ENCODE results near the gene SLC5A7.

Gene SLC5A7

DNA sequence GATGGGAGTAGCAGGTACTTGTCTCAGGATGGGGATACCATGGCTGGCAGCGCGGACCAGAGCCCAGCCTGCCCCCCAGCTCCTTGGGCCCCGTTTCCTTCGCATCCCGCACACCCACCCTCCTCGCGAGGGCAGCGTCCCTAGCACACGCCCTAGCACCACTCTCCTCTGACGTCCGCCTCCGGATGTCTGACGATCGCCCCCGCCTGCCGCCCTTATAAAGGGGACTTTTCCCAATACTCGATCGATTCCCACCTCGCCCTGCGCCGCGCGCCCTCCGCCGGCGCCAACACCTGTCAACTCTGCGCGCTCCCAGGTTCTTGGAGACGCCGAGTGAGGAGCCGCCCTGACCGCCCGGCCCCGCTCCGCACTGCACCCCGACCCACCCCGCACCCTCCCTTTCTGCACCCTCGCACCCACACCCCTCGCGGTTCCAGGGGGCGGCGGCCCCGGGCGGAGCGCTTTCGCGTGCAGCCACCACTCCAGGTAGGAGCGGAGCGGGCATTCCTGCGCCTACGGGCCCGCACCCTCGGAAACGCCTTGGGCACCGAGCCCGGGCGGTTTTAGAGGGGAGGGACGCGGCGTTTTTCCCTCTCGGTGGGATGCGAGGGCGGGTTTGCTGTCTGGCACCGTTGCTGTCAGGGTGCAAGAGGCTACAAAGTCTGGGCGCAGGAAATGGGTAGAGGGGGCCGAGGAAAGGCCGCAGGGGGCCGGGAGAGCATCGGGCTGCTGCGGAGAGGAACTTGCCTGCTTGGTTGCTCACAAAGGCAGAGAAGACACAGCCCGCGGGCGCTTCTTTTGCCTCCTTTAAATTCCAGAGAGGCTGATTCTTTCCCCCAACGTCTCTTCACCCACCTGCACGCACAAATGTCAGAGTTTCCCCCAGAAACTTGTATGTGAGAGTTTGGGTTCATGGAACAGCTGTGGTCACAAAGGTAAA lies at the start of gene SLC5A7:
SLC5A7 (plus strand) TSS at position 247 of the 940 bp plus-strand sequence. CDS start 1,632 bp downstream, outside the sequence.
- no peak for DNase-seq (ENCODE audit: low spot score)

DNA sequence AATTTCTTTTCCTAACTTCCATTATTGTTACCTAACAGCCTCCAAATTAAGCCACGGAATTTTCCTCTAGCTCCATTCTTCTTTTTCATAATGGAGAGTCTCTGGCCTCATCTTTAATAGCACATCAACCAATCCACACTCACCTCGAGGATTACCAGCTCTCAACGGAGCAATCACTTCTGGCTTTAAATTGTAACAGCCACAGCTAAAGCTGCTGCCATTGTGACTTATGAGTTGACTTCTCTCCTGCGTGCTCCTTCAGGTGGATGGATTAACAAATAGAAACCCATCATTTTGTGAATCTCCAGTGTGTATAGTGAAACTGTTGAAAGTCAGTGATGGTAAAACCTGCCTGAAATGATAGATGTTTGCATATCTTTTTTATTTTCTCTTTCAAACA lies 24.9 kb upstream of the SLC5A7 start:
- DNase-seq (ENCODE audit: low spot score): no peak

DNA sequence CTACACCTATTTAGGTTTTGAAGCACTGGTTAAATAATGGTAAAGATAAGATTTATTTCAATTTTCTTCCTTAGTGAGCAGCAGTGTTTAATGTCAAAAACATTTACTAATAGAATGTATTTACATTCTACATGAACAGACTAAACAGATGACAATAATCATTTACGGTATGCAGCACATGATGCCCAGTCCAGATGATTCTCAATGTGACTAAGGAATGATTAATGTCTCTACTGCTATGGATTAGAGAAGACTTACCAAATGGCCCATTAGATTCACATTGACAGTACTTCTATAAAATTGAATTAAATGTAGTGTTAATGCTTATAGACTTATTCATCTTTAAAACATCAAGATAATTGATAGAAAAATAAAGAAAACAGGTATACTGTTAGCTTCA lies 22.1 kb upstream of the SLC5A7 start:
- DNase-seq (ENCODE audit: low spot score): no peak

DNA sequence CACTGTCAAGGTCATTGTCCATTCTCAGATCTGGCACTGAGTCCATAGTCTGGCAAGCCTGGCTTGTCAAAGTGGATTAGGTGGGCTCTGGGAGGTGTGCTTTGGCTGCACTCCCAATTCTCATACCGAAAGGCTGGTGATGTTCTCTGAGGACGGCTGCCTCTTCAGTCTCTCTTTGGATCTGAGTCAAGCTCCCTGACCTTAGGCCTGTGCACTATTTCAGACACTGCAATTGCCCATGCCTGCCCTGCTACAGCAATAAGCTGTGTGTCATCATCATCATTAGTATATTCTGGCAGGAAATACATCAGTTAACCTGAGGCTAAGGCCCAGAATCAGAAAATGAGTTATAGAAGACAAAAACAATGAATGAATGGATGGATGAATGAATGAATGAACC lies 1.6 kb upstream of the SLC5A7 start:
- DNase-seq (ENCODE audit: low spot score): no peak

DNA sequence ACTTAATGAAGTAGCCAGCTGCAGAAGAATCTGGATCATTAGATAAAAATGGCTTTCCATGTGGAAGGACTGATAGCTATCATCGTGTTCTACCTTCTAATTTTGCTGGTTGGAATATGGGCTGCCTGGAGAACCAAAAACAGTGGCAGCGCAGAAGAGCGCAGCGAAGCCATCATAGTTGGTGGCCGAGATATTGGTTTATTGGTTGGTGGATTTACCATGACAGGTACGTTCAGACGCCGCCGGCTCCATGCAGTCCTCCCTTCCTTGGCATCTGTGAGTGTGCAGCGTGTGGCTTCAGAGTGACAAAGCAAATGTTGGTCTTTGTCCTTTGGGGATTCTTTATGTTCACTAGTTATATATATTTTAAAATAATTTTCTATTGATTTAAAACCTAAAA lies 1.8 kb downstream of the SLC5A7 start:
- DNase-seq (ENCODE audit: low spot score): no peak

DNA sequence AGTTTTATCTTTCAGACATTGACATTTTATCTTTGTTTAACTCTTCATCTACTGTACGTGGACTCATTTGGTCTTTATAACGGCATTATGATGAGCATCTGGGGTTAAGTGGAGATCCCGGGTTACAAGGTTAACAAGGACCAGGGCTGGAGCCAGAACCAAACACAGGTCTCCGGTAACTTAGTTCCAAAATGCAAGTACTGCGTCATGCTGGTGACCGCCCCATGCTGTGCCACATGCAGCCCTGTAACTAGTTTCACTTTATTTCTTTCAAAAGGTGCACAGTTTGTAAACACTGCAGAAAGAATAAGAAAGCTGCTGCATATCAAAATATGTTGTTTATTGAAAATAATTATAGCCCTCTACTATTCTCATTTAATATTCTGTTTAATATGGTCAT lies 3.1 kb downstream of the SLC5A7 start:
- no peak for DNase-seq (ENCODE audit: low spot score)

DNA sequence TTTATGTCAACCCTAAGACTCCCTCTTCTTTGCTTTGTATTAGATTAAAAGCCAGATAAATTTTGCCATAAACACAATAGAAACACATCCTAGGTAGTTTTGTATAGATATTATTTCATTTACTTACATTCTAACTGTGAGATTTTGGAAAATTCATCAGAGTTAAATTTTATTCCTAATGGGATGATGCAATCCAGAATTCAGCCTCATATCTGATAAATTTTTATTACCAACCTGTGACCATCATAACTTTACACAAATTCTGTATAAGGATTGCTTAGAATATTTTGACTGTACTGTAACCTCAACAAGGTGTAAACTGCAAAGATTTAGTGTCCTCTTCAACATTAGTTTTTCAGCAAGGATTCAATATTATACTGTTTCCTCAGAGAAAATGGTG lies 4.4 kb downstream of the SLC5A7 start:
- DNase-seq (ENCODE audit: low spot score): no peak

DNA sequence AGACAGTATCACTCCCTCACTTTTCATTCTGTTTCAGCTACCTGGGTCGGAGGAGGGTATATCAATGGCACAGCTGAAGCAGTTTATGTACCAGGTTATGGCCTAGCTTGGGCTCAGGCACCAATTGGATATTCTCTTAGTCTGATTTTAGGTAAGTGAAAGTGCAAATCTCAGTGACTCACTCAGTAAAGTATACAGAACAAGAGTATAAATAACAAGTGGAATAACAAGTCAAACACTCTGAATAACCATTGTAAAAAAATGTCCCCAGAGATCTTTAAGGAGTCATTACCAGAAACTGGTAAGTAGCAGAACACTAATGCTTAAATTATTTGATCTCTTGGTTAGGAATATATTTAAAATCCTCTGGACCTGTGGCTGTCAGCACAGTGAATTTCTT lies 5.7 kb downstream of the SLC5A7 start:
- no peak for DNase-seq (ENCODE audit: low spot score)

DNA sequence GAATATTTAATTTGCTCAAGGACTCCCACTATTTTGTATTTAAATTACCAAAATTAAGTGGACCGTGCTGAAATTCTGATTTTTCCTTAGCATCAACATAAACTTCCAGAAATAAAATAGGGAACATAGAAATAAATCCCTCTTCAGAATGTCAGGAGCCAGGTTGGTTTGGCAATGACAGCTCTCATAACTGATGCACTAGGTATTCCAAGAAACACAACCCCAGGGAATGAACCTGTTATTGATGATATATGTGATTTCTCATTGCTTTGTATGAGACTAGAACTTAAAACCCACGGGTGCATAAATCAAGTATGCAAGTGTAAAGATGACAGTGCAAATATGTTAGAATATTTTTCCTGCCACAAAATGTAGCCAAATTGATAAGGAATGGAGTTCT lies 12.8 kb downstream of the SLC5A7 start:
- no peak for DNase-seq (ENCODE audit: low spot score)

DNA sequence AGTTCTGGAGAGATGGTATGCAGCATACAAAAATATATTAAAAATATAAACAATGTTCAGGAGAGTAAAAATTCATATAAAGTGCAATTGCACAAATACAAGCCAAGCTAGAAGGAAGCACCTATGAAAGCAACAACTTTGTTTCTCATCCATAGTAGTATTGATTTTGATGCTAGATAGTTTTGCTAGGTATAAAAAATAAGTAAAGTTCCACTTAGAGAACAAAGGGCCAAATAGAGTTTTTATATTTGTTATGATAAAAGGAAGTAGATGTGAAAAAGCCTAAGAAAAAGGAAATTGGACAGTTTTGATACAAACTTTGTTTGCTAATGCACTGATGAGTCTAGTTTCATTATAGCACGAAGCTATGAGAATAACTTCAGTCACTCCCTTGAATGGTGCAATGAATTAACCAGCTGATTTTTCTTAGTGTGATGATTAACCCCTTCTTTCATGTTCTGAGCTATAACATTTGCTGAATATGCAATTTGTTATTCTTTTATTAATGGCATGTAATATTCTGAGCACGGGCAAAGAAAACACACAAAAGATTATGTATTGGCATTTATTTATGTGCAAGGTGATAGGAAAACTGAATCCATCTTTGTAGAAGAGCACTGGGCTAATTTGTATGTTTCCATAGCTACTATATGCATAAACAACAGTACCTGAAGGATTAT lies 24.7 kb downstream of the SLC5A7 start:
- no peak for DNase-seq (ENCODE audit: low spot score)

DNA sequence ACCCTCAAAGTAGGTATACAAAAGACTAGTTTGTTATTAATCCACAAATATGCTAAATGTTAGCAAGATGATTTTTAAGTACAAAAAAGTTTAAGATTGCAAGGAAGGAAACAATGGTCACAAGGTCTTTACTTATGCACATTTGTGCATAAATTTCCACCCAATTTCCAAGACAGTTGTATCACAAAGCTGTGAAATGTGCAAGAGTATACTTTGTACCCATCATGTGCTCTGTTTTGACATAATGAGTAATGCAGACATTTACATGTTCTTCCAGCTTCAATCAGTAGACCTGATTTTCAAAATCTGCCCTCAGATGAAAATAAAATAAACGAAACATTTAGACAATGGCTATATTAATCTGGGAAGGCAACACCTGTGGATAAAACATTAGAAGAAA lies 27.0 kb downstream of the SLC5A7 start:
- DNase-seq (ENCODE audit: low spot score): no peak

DNA sequence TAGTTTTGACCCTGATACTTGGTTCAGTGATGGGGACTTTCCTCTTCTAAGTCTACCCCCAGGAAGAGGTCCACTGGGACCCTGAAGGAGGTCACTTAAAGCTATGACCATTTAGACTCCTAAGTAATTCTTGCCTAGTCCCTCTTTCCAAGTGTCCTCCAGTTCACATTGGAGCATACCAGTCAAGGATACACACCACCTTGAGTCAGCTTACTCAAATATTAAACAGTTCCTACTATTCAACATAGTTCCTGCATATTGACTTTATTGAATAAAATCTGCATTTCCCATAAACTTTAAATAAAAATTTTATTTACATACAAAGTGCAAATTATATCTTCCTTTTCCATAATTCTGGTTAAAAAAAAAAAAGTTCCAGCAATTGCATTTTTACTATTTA lies 36.3 kb downstream of the SLC5A7 start:
- DNase-seq (ENCODE audit: low spot score): no peak

DNA sequence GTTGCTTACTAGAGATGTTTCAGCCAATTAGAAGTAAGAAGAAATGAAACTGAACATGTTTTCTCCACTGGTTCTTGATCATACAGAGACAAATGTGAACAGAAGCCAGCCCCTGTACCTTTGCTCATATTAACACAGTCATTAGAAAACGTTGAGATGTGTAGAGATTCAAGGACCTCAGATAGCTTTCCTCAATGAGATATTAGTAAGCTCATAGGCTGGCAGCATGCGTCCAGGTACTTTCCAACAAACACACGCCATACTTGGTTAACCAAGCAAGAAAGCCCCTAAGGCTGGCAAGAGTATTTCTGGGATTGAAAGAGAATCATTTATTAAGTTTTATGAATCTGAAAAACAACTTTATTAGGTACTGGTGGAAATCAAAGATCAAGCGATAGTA lies 37.5 kb downstream of the SLC5A7 start:
- DNase-seq (ENCODE audit: low spot score): no peak

DNA sequence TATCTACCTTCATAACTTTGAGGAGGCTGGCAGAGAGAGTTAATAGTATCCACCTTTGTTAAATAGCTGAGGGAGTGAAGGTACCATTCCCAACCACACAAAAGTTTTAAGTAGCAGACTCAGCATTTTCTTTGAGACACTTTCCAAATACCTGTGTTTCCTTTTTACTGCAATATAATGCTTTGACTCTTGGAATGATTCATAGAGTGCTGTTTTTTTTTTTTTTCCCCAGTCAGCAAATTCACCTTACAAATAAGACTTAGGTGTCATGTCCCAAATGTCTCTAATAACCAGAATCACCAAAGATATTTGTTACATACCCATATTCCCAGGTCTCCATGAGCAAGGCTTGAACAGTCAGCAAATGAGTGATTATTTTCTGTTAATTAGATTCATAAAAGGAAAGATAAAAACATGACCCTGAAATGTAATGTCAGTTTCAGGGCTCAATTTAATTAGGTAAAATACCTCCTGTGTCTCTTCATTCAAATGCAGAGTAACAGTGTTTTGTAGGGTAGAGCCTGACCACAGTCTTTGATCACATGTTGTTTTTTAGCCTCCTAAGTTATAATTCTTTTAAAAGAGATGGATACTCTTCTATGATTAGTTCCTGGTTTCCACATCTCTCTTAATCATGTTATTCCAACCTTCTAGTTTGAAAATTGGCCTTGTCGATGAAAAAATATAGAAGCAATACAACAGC lies 39.9 kb downstream of the SLC5A7 start:
- DNase-seq (ENCODE audit: low spot score): no peak

DNA sequence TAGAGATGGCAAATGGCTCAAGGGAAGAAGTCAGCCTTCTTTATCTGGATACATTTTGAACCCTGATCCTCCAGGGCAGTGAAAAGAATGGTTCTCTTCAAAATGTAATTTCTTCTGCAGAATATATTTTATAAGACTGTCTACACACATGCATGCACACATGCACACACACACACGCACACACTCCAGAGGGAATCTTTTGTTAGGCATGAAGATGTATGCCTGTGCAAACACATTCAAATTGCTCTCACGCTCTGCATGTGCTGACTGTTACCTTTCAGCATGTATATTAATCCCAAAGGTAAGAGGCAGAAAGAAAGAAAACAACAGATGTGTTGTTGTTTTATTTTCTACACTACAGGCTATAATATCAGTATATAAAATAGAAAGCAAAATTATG lies 43.2 kb downstream of the SLC5A7 start:
- no peak for DNase-seq (ENCODE audit: low spot score)

DNA sequence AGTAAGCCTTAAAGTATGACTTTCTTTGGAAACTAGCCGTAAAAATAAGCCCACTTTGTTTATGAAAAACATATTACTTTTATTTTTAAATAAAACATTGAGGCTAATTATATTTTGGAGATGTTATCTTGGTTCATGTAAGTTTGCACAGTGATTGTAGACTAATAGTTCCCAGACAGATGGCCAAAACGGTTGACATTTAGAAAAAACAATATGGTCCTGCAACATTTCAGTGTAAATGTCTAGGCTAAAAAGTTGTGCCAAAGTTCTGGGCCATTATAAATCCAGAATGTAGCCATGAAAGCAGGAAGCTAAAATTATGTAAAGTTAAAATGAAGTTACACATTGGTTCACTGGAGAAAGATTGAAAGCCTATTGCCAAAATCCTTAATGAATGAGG lies 43.6 kb downstream of the SLC5A7 start:
- no peak for DNase-seq (ENCODE audit: low spot score)

DNA sequence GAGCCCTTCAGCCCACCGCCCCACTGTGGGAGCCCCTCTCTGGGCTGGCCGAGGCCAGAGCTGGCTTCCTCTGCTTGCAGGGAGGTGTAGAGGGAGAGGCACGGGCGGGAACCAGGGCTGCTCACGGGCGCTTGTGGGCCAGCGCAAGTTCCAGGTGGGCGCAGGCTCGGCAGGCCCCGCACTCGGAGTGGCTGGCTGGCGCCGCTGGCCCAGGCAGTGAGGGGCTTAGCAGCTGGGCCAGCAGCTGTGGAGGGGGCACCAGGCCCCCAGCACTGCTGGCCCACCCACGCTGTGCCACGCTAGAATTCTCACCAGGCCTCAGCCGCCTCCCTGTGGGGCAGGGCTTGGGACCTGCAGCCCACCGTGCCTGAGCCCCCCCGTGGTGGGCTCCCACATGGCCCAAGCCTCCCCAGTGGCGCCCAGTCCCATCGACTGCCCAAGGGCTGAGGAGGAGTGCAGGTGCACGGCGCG lies 45.2 kb downstream of the SLC5A7 start:
- no peak for DNase-seq (ENCODE audit: low spot score)

DNA sequence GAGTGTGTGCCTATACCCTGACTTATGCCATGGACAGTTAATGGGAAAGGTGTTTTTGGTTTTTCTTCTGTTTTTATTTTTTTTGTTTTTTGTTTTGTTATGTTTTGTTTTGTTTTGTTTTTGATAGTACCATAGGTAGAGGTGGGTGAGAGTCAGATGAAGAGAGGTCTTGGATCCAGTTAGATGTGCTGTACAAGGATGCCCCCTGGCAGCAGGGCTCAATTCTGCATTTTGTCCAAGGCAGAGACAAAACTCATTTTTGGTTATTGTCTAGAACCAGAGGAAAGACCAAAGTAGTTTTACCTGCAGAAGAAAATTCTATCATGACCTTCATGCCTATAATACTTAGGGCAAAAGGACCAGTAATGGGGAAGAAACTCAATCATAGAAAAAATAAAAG lies 48.5 kb downstream of the SLC5A7 start:
- no peak for DNase-seq (ENCODE audit: low spot score)

DNA sequence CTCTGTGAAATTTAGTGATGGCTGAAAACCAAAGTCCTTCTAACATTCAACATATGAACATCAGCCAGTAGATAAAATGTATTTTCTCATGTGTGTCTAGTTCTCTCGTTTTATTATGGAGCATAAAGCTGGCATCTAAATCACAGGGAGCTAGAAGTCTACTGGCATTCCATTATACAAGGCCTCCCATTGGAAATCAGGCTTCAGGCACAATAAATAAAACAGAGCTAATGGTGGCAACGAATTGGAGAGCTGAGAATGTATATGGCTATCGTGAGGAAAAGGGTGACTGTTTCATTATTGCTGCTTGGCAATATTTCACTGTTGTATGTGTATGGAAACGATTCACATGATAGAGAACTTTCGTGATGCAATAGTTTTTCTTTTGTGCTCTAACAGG lies 62.4 kb downstream of the SLC5A7 start:
- DNase-seq (ENCODE audit: low spot score): no peak

DNA sequence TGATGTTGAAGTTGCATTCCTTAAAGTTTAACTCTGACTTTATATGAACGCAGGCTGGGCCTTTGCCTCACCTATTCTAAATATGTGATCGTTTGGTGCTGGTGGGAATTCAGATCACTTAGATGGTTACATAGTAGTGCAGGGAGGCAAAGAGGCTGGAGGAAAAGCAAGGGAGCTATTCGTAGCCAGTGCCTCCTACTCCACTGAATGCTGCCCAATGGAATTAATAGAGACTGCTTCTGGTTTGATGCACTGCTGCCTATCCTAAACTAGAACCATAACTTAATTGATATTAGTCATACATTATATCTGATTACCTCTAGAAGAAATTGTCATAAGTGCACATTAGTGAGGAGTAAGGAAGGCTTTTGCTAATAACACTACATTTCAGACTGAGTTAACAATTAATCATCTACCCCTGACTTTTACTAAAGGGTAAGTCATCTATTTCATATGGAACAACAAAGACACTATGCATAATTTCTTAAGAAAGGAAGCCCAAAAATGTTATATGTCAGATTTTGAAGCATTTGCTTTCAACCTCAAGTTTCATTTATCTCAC lies 72.3 kb downstream of the SLC5A7 start:
- no peak for DNase-seq (ENCODE audit: low spot score)

DNA sequence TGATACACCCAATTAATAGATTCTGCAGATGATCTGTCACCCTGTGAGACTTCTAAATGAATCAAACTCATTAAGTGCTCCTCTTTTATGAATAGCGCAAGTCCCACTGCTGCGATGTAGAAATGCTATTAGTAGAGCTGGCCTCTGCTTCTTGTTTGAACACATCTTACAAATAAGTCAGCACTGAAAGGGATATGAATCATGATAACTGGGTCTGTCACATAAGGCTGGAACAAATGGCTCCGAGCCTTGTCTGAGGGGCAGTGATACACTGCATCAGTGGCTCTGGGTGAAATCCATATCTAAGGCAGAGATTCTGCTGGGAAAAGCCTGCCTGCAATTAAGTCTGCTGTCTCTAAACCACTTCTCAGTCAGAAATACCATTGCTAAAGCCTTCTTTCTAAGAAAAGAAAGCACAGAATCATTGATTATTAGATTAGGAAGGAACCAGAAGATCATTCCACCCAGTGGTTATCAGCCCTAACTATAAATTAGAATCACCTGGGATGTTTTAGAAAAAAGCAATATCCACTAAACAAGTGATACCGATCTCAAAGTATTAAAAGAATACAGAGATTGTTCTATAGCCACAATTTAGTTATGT lies 75.2 kb downstream of the SLC5A7 start:
- DNase-seq (ENCODE audit: low spot score): no peak

Data from COLO829 (cell line).